GM23248 (cell line): ENCODE data around the gene ZNF521.

Experiments
- EZH2 ChIP-seq: fragments of 200-600 bp; sonication (generic); IDR thresholded peaks from 2 replicates; pipeline ENCODE4 v1.6.1; 2018; ENCODE audit warnings: antibody characterized with exemption, mild to moderate bottlenecking; ENCODE audit not compliant: insufficient read depth, poor library complexity, severe bottlenecking
- EZH2phosphoT487 ChIP-seq: fragments of 200-600 bp; sonication (generic); IDR thresholded peaks from 2 replicates; pipeline ENCODE4 v1.6.1; 2018; ENCODE audit warnings: antibody characterized with exemption, moderate library complexity, mild to moderate bottlenecking, low read depth; ENCODE audit not compliant: insufficient read depth

GRCh38 chr18:25327584-25327983, 24.4 kb downstream of the ZNF521 start:
- TF ChIP-seq EZH2 (no peak), EZH2phosphoT487 (no peak)
